ENCODE measurements around the gene OSBPL6.
"Not testable (repeated sequence)": the region's sequence is repeated elsewhere in the genome, so short reads cannot be mapped to it uniquely, and the experiment has no call there.

OSBPL6 gene

DNA sequence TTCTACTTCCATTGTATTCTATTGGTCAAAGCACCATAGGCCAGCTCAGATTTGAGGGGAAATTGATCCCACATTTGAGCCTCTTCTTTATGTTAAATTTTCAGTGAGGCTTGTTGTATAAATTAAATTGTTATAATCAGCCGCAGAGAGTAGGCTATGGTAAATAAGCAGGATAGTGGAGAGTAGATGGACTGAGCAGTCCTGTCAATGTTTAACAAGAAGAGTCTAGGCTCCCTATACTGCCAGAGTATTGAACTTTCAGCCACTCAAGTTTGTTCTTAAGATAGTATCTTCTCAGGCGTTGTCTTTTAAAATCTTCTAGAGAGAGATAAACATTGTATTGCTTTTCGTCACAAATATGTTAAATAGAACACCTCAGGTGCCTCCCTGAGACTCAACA is 155.7 kb downstream of the OSBPL6 start:
- DNase-seq (ENCODE audit: low read depth in 2 of 2) = no peak

DNA sequence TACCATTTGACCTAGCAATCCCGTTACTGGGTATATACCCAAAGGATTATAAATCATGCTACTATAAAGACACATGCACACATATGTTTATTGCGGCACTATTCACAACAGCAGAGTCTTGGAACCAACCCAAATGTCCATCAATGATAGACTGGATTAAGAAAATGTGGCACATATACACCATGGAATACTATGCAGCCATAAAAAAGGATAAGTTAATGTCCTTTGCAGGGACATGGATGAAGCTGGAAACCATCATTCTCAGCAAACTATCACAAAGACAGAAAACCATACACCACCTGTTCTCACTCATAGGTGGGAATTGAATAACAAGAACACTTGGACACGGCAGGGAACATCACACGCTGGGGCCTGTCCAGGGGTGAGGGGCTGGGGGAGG is 163.4 kb downstream of the OSBPL6 start:
- DNase-seq (ENCODE audit: low read depth in 2 of 2) = not testable (repeated sequence)

DNA sequence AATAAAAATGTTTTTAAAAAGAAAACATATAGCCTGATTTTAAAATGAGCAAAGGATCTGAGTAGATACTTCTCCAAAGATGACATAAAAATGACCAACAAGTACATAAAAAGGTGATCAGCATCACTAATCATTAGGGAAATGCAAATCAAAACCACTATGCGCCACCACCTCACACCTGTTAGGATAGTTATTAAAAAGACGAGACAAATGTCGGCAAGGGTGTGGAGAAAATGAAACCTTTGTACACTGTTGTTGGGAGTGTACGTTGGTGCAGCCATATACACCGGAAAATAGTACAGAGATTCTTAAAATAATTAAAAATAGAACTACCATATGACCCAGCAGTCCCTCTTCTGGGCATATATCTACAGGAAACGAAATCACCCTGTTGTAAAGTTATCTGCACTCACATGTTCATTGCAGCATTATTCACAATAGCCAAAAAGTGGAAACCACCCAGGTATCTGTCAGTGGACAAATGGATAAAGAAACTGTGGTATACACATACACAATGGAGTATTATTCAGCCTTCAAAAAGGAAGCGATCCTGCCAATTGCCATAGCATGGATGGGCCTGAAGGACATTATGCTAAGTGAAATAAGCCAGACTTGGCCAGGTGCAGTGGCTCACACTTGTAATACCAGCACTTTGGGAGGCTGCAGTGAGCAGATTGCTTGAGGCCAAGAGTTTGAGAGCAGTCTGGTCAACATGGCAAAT is 165.0 kb downstream of the OSBPL6 start:
- no peak for DNase-seq (ENCODE audit: low read depth in 2 of 2)

DNA sequence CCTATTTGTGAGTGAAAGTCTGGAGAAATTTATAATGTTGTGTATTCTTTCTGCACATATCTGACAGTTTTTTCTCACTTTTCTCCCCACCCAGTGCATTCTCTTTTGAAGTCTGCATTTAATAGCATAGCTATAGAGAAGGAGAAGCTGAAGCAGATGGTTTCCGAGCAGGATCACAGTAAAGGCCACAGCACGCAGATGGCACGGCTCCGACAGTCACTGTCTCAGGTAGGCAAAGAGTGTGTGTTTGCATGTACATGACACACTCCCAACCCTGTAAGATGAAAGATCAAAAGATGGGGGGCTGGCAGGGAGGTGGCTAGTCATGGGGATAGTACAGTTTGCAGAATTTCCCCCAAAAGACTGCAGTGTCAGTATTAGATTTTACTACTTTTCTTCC is 167.3 kb downstream of the OSBPL6 start:
- DNase-seq (ENCODE audit: low read depth in 2 of 2) = no peak

DNA sequence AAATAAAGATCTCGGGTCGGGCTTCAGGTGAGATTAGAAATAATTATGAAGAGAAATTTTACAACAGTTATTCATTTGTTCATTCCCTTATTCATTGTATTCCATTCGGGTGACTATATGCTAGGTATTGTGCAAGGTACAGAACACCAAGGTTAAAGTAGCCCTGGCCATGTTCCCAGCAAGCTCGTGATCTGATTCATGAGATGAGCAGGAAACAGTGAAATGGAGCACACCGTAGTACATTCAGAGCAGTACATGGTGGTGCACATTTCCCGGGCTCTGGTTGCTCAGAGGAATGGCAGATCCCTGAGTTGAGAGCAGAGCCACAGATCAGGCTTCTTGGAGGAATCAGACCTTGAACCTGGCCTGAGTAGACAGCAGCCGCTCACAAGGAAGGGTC is 168.9 kb downstream of the OSBPL6 start:
- no peak for DNase-seq (ENCODE audit: low read depth in 2 of 2)

DNA sequence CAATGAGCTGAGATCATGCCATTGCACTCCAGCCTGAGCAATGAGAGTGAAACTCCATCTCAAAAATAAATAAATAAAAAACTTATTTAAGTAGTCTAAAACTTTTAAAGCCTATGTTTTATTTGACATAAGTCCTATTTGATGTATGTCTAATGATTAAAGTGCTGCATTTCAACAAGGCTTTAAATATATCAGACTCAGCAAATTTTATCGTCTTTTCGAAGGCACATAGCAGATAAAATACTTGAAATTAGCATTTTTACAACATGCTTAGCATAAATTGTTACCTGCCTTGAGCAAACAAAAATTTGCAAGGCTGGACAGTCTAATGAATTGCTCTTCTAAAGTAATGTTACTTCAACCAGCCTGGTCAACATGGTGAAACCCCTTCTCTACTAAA is 170.8 kb downstream of the OSBPL6 start:
- no peak for DNase-seq (ENCODE audit: low read depth in 2 of 2)

DNA sequence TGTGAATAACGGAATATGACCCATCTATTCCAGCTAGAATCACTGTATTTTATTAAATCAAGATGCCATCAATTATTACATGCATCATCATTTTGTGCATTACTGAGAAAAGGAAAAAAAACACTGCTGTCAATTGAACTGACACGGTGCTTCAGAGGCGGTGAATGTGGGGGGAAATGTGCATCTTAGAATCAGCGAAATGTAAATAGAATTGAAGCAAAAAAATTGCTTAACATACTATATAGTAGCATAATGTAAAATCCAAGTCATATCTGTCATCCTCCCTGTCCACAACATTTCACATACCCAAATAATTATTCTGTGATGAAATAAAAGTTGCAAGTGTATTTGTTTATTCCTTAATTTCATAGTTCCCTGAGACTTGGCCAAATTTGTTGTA is 172.1 kb downstream of the OSBPL6 start:
- no peak for DNase-seq (ENCODE audit: low read depth in 2 of 2)

DNA sequence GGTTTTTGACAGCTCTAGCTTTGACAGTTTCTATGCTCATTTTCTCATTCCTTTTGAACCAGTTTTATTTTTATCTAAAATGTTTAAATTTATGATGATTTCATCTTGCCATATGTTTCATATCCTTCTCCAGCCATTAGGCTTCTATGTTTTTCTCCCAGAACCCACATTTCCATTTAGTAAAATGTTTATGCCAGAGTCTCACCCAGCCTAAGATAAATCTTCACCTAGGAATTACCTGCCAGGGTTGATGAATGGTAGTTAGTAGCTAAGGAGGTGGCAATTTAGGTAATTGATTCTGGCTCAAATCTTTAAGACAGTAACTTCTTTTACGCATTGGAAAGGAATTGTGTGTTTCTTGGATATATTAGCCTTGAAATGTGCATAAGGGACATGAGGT is 173.0 kb downstream of the OSBPL6 start:
- DNase-seq (ENCODE audit: low read depth in 2 of 2) = no peak

DNA sequence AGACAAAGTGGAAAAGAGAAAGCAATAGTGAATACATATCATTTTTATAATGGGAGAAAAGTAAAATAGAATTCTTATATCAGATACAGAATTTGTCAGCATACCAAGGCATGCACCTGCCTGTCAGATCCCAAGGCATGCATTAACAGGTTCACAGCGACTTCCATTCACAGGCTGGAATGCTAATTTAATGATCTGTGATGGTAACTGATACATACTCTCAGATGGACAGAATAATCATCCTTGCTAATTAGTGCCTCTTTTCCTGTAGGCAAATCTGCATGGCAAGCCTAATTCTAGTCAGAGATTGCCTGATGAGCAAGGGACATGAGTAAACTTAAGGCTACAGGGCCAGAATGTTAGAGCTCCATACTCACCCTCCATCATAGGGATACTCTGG is 180.6 kb downstream of the OSBPL6 start:
- no peak for DNase-seq (ENCODE audit: low read depth in 2 of 2)

DNA sequence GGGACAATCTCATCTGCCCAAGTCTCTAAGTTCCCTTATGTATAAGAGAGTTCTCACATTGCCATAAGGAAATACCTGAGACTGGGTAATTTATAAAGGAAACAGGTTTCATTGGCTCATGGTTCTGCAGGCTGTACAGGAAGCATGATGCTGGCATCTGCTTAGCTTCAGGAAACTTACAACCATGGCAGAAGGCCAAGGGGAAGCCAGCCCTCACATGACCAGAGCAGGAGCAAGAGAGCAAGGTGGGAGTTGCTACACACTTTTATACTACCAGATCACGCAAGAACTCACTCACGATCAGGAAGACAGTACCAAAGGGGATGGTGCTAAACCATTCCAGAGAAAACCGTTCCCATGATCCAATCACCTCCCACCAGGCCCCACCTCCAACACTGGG is 182.7 kb downstream of the OSBPL6 start:
- no peak for DNase-seq (ENCODE audit: low read depth in 2 of 2)

DNA sequence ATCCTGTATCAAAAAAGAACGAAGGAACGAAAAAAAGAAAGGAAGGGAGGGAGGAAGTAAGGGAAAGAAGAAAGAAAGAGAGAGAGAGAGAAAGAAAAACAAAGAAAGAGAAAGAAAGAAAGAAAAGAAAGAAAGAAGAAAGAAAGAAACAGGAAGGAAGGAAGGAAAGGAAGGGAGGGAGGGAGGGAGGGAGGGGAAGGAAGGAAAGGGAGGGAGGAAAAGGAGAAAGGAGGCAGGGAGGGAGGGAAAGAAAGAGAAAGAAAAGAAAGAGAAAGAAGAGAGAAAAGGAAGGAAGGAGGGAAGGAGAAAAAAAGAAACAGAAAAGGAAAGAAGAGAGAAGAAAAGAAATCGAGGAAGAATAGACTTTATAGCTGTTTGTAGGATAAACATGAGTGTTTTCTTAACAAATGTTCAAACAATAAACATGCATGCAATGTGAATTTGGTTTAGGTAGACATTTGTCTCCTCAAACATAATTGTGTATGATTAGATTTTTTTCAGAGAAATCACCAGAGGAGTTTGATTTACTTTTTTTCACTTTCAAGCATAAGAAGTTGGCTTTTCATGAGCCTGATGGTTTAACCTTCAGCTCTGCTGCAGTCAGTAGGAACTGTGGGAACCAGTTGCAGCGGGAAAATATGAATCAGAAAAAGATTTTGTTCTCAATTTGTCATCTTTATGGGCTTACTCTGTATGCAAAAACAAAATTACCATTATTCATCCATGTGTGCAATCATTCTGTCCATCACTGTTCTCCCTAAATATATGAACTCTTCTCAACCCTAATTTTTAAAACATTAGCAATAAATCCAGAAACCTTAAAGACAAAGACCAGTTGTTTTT is 185.1 kb downstream of the OSBPL6 start:
- no peak for DNase-seq (ENCODE audit: low read depth in 2 of 2)

DNA sequence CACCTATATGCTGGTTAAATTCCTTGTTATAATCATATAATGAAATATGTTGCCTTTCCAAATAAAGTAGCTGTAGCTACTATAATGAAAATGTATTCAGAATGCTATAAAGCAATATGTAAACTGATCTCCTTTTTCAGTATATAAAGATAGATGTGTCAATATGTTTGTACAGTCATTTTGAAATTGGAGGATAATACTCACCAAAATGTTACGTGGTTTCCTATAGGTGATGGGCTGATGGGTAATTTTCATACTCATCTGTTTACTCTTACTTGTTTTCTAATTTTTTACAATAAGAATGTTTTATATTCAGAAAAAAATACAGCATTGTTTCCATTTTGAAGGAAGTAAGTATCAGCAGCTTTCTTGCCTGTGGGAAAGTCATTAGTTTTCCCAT is 186.5 kb downstream of the OSBPL6 start:
- no peak for DNase-seq (ENCODE audit: low read depth in 2 of 2)

DNA sequence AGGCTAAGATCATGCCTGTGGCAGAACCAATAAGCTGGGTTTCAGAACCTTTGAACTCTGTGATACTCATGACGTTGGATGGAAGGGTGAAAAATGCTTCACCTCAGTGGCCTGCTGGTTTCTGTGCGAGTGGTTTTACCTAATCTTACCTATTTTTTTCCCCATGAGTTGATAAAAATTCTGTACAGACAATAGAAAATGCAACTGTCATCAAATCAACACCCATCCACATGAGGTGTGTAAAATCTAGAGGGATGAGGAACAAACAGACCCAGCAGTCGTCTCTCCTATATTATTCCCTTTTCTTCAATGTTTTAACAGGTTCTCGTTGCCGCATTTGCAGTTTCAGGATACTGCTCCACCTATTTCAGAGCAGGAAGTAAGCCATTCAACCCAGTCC is 189.4 kb downstream of the OSBPL6 start:
- DNase-seq (ENCODE audit: low read depth in 2 of 2) = no peak

DNA sequence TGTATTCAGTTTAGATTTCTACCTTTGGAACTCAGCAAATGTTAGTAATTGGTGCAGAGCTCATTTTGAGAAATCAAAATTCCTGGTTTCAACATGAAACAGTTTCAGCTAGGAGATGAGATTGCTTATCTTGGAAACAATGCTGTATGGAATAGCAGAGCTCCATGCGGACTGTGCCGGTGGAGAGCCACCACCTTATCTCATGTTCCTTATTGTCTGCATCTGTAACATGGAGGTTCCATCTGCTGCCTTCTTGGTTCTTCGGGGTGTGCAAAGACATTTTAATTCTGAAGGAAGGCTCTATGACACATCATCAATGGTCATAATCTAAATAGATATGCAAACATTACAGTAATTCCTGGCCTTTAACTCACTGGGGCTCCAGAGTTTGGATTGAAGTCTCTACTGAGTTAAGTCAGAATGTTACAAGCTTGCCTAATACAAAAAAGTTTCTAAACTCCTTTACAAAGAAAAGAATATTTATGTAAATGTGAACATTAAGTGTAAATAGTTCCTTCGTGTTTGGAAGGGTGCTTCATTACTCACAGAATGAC is 191.4 kb downstream of the OSBPL6 start:
- DNase-seq (ENCODE audit: low read depth in 2 of 2) = no peak

DNA sequence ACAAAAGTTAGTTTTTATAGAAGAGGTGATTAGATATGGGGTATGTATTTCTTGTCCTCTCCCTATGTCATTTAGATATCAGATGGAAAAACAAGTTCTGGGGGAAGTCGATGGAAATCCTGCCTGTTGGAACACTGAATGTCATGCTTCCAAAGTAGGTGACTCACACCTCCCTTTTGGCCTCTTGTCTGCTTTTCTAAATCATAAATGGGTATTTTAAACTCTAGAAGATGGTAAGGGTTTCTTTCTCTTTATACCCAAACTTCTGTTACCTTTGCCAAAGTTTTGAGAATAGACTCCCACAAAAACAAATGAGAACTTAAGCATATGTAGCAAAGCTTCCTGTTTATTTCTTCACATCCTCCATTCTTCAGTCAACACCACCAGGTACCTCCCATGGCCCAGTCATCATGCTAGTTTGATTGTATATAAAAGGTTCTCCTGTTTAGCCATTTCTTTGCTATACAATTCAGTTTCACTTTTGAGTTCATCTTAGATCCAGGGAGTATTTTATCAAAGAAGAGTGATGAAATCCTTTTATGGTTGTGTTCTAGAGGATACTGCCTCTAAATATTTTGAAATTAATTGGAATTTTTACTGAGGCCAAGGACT is 192.8 kb downstream of the OSBPL6 start:
- DNase-seq (ENCODE audit: low read depth in 2 of 2) = no peak

DNA sequence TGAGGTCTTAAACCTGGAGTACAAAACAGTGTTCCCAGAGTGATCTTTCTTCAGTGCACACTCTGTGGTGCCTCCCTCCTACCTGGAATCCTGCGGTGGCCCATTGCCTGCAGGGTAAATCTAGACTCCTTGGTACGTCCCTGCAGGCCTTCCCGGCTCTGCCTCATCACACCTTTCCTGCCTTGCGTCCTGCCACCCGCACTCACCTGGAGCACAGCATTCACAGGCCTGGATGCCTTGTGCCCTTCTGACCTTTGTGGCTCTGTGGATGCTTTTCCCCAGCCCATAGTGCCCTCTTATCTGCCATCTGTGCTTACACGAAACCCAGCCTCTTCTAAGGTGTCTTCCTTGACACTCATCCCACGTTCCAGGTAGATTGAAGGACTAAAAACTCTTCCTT is 194.0 kb downstream of the OSBPL6 start:
- DNase-seq (ENCODE audit: low read depth in 2 of 2) = no peak

DNA sequence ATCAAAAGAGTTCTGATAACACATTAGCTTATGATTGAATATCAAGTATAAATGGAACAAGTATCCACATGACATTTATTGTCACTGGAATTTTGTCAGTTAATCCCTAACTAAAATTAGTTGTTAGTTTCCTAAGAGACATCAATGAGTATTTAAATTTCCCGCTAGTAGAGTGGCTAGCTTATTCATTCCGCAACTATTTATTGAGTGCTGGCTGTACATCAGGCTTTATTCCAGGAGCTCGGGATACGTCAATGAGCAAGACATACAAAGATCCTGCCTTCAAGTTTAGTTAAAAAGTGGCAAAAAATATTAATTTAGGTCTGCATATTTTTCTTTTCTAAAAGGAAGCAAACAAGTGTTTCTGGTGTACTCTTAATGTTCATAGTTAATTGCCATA is 197.4 kb downstream of the OSBPL6 start:
- DNase-seq (ENCODE audit: low read depth in 2 of 2) = no peak

DNA sequence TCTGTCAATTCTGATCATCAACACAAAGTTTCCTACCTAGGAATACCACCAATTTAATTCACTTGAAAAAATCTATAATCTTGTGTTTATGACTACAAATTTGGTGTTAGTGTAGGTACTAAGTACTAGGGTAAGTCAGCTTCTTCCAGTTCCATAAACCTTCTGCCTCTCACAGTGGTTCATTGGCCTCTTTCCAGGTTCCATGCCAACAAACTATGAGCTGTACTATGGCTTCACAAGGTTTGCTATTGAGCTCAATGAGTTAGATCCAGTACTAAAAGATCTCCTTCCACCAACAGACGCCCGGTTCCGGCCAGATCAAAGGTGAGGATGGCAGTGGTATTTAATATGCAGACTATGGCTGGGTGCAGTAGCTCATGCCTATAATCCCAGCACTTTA is 197.9 kb downstream of the OSBPL6 start:
- no peak for DNase-seq (ENCODE audit: low read depth in 2 of 2)

DNA sequence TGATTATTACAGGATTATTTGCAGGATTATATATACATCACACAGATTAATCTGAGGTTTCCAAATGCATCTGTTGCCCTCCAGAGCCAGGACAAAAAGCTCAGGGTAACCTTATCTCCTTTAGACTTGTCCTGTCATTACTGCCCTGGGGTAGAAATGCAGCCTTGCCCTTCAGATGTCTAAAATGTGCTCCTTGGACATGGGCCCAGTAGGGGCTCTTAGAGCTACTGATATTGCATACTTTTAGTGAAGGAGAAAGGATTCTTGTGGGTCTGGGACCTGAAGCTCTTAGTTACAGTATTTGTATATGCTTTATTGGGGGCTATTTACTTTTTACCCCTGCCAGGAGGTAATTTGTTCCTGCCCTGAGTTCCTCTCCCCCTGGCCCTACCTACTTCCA is 200.5 kb downstream of the OSBPL6 start:
- DNase-seq (ENCODE audit: low read depth in 2 of 2) = no peak

DNA sequence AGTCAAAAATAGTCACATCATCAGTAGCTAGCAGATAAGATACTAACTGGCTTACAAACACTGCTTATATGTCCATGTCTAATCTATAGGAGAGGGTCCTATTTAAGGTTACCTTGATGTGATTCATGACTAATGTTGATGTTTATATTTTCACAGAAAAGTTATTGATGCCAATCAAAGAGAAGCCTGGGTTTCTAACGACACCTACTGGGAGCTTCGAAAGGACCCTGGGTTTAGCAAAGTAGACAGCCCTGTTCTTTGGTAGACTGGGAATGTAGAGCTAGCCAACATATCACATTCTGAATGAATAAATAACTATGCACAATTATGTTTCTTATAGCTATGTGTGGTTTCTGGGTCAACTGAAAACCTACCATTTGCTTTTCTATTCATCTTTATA is 201.0 kb downstream of the OSBPL6 start:
- no peak for DNase-seq (ENCODE audit: low read depth in 2 of 2)

DNA sequence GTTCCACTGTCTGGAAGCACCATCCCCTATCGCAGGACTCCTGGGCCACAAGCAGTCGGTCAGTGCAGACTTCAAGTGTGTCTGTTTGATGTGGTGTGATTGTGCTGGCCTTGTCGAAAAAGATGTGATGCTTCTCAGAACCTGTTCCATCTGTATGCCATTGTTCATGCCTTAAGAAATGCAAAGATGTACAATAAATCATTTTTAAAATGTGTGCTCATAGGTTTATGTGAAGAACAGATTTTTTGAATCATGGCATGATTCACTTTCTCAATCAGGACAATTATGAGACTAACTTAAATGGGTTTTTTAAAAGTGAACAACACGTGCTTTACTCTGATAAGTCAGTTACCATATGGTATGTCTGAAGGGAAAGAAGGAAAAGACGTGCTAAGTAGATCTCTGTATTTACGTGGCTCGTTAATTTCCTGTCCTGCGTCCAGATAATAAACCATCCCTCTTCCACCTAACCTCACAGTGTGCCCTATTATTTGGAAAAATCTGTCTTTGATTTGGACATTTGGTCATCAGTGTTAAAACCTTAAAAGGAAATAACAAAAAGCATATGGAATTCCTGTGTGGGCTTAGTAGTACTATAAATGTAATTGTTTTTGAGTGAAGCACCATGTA is 201.7 kb downstream of the OSBPL6 start:
- no peak for DNase-seq (ENCODE audit: low read depth in 2 of 2)

DNA sequence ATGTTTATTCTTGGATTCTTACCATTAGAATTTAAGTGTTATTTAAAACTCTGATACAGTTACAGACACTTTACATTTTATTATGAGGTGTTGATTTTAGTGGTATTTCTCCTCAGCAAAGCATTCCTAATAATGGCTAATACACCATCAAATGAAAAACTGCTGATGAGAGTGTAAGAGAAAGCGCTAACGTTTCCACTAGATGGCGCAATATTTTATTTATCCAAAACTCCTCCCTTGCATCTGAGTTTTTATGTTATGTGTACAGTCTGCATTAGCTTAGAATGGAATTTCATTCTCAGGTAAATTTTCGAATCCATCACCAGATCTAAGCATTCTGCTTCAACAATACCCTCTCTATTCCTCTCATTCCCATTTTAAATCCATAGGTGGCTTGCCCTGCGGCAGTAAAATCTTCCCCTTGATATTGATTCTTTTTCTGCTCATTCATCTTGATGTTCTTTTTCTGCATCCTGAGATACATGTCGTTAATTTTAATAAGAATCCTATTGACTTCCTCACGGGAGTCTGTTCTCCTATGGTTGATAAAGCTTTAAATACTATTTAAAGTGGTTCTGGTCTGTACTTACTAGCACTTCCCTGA is 202.8 kb downstream of the OSBPL6 start:
- DNase-seq (ENCODE audit: low read depth in 2 of 2) = no peak

All from activated CD4-positive, alpha-beta T cell treated with anti-CD3 and anti-CD28 coated beads for 24 hours (primary cell).